ENCODE measurements around the gene PHC2. TPM values are rescaled to one million over a fixed set of nuclear protein-coding genes. Genes with fewer than 3 reads are reported as not detected.

PHC2 gene
- total and polyA plus RNA-seq, 8 donors, result 70.8 to 140 (median 109) TPM

DNA sequence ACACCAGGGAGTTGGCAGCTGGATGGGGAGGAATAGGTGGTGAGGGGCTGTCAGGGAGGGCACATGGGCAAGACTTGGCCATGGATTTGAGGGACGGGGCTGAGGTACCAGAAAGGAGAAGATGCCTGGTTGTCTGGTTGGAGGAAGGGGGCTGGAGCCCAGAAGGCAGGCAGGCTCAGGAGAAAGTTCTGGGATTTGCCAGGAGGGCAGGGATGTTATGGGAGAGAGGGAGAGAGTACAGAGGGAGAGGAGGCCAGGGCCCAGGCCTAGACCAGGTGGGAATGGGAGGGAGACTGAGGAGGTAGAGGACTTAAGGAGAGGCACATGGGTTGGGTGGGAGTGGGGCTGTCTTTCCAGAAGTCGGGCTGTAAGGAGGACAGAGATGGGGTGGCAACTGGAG, 114.3 kb downstream of the PHC2 start:
- 73 to 78% (median 74%) methylated on average over 2 of the region's 2 CpGs for WGBS, 5 donors

DNA sequence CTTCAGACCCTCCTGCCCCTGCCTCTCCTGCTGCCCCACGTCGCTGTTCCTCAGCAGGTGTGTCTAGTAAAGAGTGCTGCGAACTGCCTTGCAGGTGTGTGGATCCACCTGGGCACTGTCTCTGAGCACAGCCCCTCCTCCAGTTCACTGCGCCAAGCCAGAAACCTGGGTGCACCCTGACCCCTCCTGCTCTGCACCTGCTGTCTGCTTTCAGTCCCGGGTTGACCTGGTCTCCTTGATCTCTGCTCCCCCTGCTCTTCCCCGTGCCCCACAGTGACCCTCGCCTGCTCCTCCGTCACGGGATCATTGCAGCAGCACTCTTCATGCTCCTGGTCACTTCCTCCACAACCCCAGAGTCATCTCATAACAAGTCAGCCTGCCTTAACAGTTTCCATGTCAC, 116.5 kb downstream of the PHC2 start:
- Histone ChIP-seq H3K4me1 (no peaks in the 10 kb centered on the region), H3K27me3 (no peaks in the 10 kb centered on the region), H3K36me3 (no peaks in the 10 kb centered on the region), H3K27ac (no peak overlapping the region), H3K4me3 (no peak overlapping the region), H3K9me3 (no peaks in the 10 kb centered on the region)
- intact Hi-C loops (cut with DNase I; ENCODE audit: low total_unique reads), result no loop called here
- TF ChIP-seq POLR2A (IDR thresholded peaks at IDR 0.05) (no peak), CTCF (IDR thresholded peaks at IDR 0.05) (no peak), EP300 (IDR thresholded peaks at IDR 0.05) (no peak), POLR2AphosphoS5 (IDR thresholded peaks at IDR 0.05) (no peak)
- no peak for DNase-seq
- WGBS, 5 donors, result 82 to 88% (median 86%) methylated on average over 9 of the region's 9 CpGs

More for the DNA sequence above, 114.3 kb downstream of the PHC2 start:
- Histone ChIP-seq H3K27ac (no peak overlapping the region), H3K4me1 (peaks cover 0 to 10% (median 0%) of the 10 kb centered on the region in 4 donors), H3K27me3 (no peaks in the 10 kb centered on the region), H3K4me3 (no peak overlapping the region), H3K36me3 (peaks cover 0 to 6% (median 1%) of the 10 kb centered on the region in 4 donors), H3K9me3 (no peaks in the 10 kb centered on the region)
- no peak for TF ChIP-seq EP300 (IDR thresholded peaks at IDR 0.05)
- no peak for TF ChIP-seq POLR2A (IDR thresholded peaks at IDR 0.05)
- TF ChIP-seq CTCF (IDR thresholded peaks at IDR 0.05), result no peak
- no peak for TF ChIP-seq POLR2AphosphoS5 (IDR thresholded peaks at IDR 0.05)
- intact Hi-C loops (cut with DNase I; ENCODE audit: low total_unique reads), result no loop called here
- no peak for DNase-seq

DNA sequence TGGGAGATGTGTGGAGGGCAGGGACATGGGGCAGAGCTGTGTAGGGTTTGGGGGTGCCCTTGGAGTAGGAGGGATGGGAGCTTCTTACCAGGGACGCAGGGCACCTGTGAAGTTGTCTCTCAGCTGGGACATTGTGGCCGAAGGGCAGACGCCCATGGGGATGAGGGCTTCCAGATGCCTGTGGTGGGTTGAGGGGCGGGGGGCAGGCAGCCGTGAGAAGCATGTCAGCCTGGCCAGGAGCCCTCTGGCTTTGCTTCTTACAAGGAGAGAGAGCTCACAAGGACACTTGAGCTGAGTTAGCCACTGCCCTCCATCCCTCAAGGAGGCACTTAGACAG, 118.5 kb downstream of the PHC2 start:
- H3K27ac ChIP-seq, result no peak overlapping the region
- TF ChIP-seq EP300 (IDR thresholded peaks at IDR 0.05), result no peak
- TF ChIP-seq CTCF (IDR thresholded peaks at IDR 0.05), result no peak
- TF ChIP-seq POLR2AphosphoS5 (IDR thresholded peaks at IDR 0.05), result no peak
- no peak for TF ChIP-seq POLR2A (IDR thresholded peaks at IDR 0.05)
- H3K9me3 ChIP-seq, result no peaks in the 10 kb centered on the region
- peaks cover 0 to under 1% (median 0%) of the 10 kb centered on the region in 3 donors for H3K27me3 ChIP-seq
- H3K4me1 ChIP-seq, result no peaks in the 10 kb centered on the region
- no peaks in the 10 kb centered on the region for H3K36me3 ChIP-seq
- intact Hi-C loops (cut with DNase I; ENCODE audit: low total_unique reads), result no loop called here
- H3K4me3 ChIP-seq, result no peak overlapping the region
- no peak for DNase-seq
- WGBS, 5 donors, result 79 to 91% (median 82%) methylated on average over 5 of the region's 5 CpGs

DNA sequence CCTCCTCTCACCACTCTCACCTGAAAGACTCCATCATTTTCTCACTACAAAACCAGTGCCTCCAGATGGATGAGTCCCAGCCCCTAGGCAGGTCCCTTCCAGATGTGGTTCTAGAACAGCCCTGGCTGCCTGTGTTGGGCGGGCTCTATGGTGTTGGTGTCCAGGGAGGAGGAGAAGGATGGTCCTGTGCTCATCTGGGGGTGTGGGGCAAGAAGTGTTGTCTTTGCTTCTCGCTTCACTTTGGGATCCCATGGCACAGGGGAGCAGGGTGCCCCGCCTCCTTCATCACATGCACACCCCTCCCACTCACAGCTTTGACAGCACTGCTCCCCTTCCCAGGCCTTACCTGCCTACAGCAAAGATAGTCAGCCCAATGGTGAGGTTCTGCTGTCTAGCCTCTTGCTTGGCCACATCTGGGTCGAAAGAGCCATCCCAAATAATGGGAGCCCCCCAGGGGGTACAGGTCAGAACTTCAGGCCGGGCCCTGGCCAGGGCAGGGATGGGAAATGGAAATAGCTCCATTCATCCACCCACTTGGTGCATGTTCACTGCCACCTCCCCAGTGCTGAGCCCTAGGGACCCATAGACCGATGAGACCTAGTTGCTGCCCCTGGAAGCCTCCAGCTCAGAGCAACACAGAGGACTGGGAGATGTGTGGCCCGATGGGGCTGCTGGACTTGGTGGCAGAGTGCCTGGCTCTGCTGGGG, 119.0 kb downstream of the PHC2 start:
- H3K27me3 ChIP-seq, result peaks cover 0 to 6% (median 5%) of the 10 kb centered on the region in 3 donors
- no peaks in the 10 kb centered on the region for H3K9me3 ChIP-seq
- no peaks in the 10 kb centered on the region for H3K36me3 ChIP-seq
- no peak overlapping the region for H3K27ac ChIP-seq
- H3K4me1 ChIP-seq, result peaks cover 4 to 5% (median 5%) of the 10 kb centered on the region in 4 donors
- TF ChIP-seq POLR2A (IDR thresholded peaks at IDR 0.05) (no peak), EP300 (IDR thresholded peaks at IDR 0.05) (no peak), CTCF (IDR thresholded peaks at IDR 0.05) (no peak), POLR2AphosphoS5 (IDR thresholded peaks at IDR 0.05) (no peak)
- no peak for DNase-seq
- no peak overlapping the region for H3K4me3 ChIP-seq
- intact Hi-C loops (cut with DNase I; ENCODE audit: low total_unique reads), result no loop called here
- 81 to 89% (median 85%) methylated on average over 2 to 7 of the region's 7 CpGs for WGBS, 5 donors
